Fibroblast of lung (primary cell): Measurements from ENCODE around the gene PPP1R16B. TPM values are rescaled to one million over a fixed set of nuclear protein-coding genes. Genes with fewer than 3 reads are reported as not detected.

Experiments
- DNase-seq, 2 donors: peaks; one replicate each; pipeline versions ENCODE4 v3.0.0 to v3.0.0-alpha.2; 2010; ENCODE audit warnings: low read depth in 2 of 2
- H2AFZ ChIP-seq: 2 replicates; pipeline ENCODE4 v1.5.1; 2012; ENCODE audit warnings: low read length, control low read depth, inconsistent platforms
- H3K27ac ChIP-seq: 2 replicates; pipeline ENCODE4 v1.5.1; 2011; ENCODE audit warnings: low read length, control low read depth; ENCODE audit not compliant: insufficient read depth
- H3K27me3 ChIP-seq: 2 replicates; pipeline ENCODE4 v1.5.1; 2011; ENCODE audit warnings: mild to moderate bottlenecking, low read length; ENCODE audit not compliant: control insufficient read depth, insufficient read depth
- H3K36me3 ChIP-seq: 2 replicates; pipeline ENCODE4 v1.5.1; 2011; ENCODE audit warnings: low read length; ENCODE audit not compliant: control insufficient read depth, insufficient read depth
- H3K4me1 ChIP-seq: 2 replicates; pipeline ENCODE4 v1.5.1; 2011; ENCODE audit warnings: low read length; ENCODE audit not compliant: control insufficient read depth, insufficient read depth; ENCODE audit errors: extremely low read depth
- H3K4me2 ChIP-seq: 2 replicates; pipeline ENCODE4 v1.5.1; 2011; ENCODE audit warnings: low read length, control low read depth; ENCODE audit not compliant: insufficient read depth; ENCODE audit errors: extremely low read depth
- H3K4me3 ChIP-seq, 4 experiments: fragments of 200-600 bp in 1 of 4; sonication (generic) in 1 of 4; replicated peaks in 1 of 4; 2 replicates each; pipeline ENCODE4 v1.5.1; 2011 to 2016; ENCODE audit warnings: low read length in 4 of 4, low read depth in 3 of 4, mild to moderate bottlenecking in 3 of 4, control low read depth in 2 of 4, inconsistent platforms in 1 of 4, mixed read lengths in 1 of 4; ENCODE audit not compliant: insufficient read depth in 1 of 4; ENCODE audit errors: control extremely low read depth in 1 of 4
- H3K79me2 ChIP-seq: 2 replicates; pipeline ENCODE4 v1.5.1; 2012; ENCODE audit warnings: mild to moderate bottlenecking, low read length, inconsistent platforms; ENCODE audit not compliant: control insufficient read depth, insufficient read depth
- H3K9ac ChIP-seq: 2 replicates; pipeline ENCODE4 v1.5.1; 2011; ENCODE audit warnings: mild to moderate bottlenecking, low read length, control low read depth; ENCODE audit not compliant: insufficient read depth
- H3K9me3 ChIP-seq: 2 replicates; pipeline ENCODE4 v1.5.1; 2012; ENCODE audit warnings: low read depth, low read length; ENCODE audit not compliant: control insufficient read depth, insufficient read depth
- H4K20me1 ChIP-seq: 2 replicates; pipeline ENCODE4 v1.5.1; 2011; ENCODE audit warnings: low read length; ENCODE audit not compliant: control insufficient read depth, insufficient read depth; ENCODE audit errors: extremely low read depth
- CTCF ChIP-seq, 2 donors: IDR thresholded peaks in 1 of 2; conservative IDR thresholded peaks in 1 of 2; 1 replicate in 1 of 2; 2 replicates in 1 of 2; pipeline ENCODE4 v1.5.1; 2011 to 2012; ENCODE audit warnings: low read length in 2 of 2, control low read depth in 1 of 2, inconsistent platforms in 1 of 2, low read depth in 1 of 2, mild to moderate bottlenecking in 1 of 2
- EZH2 ChIP-seq: IDR thresholded peaks from 2 replicates; pipeline ENCODE4 v1.5.1; 2012; ENCODE audit warnings: low read length, control low read depth, mild to moderate bottlenecking; ENCODE audit errors: missing control alignments
- polyA plus RNA-seq, 2 donors: library from polyadenylated mRNA; depleted of rRNA in 1 of 2; stranded (reverse) in 1 of 2; unstranded in 1 of 2; fragments of >200 nt; gene quantifications; 2 replicates each; pipeline ENCODE4 v1.2.1, GENCODE V29; 2011 to 2012; ENCODE audit warnings: missing spikeins in 1 of 2
- total RNA-seq: library from RNA; depleted of rRNA; stranded (reverse); fragments of >200 nt; gene quantifications from 2 replicates; pipeline ENCODE4 v1.2.1, GENCODE V29; 2014

PPP1R16B gene
- total and polyA plus RNA-seq, 2 donors (not counting 1 experiment from before 2014, with no cell fraction given): under 0.01 TPM; not detected in 1

- no peak overlapping the region for H3K4me3 ChIP-seq
- no peaks in the 10 kb centered on the region for H3K9me3 ChIP-seq
- no peaks in the 10 kb centered on the region for H3K79me2 ChIP-seq
- no peaks in the 10 kb centered on the region for H3K36me3 ChIP-seq
- no peak overlapping the region for H3K4me2 ChIP-seq
- no peak for DNase-seq
- no peak for TF ChIP-seq EZH2
- TF ChIP-seq CTCF (conservative IDR thresholded peaks at IDR 0.05 in 1 of 2, IDR thresholded peaks at IDR 0.05 in 1 of 2; ENCODE audit: low read depth in 1 of 2, low read length in 2 of 2): no peak
- H3K9ac ChIP-seq: no peak overlapping the region
- H2AFZ ChIP-seq: no peak overlapping the region
- H3K27me3 ChIP-seq: peaks cover 29% of the 10 kb centered on the region
- H3K27ac ChIP-seq: no peak overlapping the region
- H4K20me1 ChIP-seq: no peaks in the 10 kb centered on the region
- no peaks in the 10 kb centered on the region for H3K4me1 ChIP-seq
These were observed 112.7 kb downstream of the PPP1R16B start for GRCh38 chr20:38918172-38918571.

GRCh38 chr20:38919683-38920082, 114.2 kb downstream of the PPP1R16B start:
- H3K4me2 ChIP-seq: no peak overlapping the region
- H3K9me3 ChIP-seq: no peaks in the 10 kb centered on the region
- no peak overlapping the region for H3K9ac ChIP-seq
- H3K27me3 ChIP-seq: peaks cover 29% of the 10 kb centered on the region
- no peak for DNase-seq
- TF ChIP-seq EZH2 (no peak), CTCF (conservative IDR thresholded peaks at IDR 0.05 in 1 of 2, IDR thresholded peaks at IDR 0.05 in 1 of 2; ENCODE audit: low read depth in 1 of 2, low read length in 2 of 2) (no peak)
- no peak overlapping the region for H2AFZ ChIP-seq
- H4K20me1 ChIP-seq: no peaks in the 10 kb centered on the region
- H3K27ac ChIP-seq: no peak overlapping the region
- H3K79me2 ChIP-seq: no peaks in the 10 kb centered on the region
- no peaks in the 10 kb centered on the region for H3K36me3 ChIP-seq
- no peaks in the 10 kb centered on the region for H3K4me1 ChIP-seq
- H3K4me3 ChIP-seq: no peak overlapping the region

- no peaks in the 10 kb centered on the region for H3K79me2 ChIP-seq
- H3K9me3 ChIP-seq: no peaks in the 10 kb centered on the region
- H3K4me2 ChIP-seq: no peak overlapping the region
- TF ChIP-seq CTCF (conservative IDR thresholded peaks at IDR 0.05 in 1 of 2, IDR thresholded peaks at IDR 0.05 in 1 of 2; ENCODE audit: low read depth in 1 of 2, low read length in 2 of 2) (no peak), EZH2 (no peak)
- no peak overlapping the region for H3K4me3 ChIP-seq
- H3K9ac ChIP-seq: no peak overlapping the region
- no peaks in the 10 kb centered on the region for H4K20me1 ChIP-seq
- no peak for DNase-seq
- H3K27ac ChIP-seq: no peak overlapping the region
- H3K4me1 ChIP-seq: no peaks in the 10 kb centered on the region
- peaks cover 29% of the 10 kb centered on the region for H3K27me3 ChIP-seq
- H3K36me3 ChIP-seq: no peaks in the 10 kb centered on the region
- H2AFZ ChIP-seq: no peak overlapping the region
These were observed 114.9 kb downstream of the PPP1R16B start for GRCh38 chr20:38920411-38920810.
